Stimulated activated CD8-positive, alpha-beta memory T cell treated with anti-CD3 and anti-CD28 coated beads, Interleukin-4, amount 100 ng/mL, for 4 hours (primary cell): ENCODE measurements around the gene RREB1.

Experiments
- DNase-seq, 2 donors: peaks; one replicate each; pipeline ENCODE4 v3.0.0-alpha.2; 2020; ENCODE audit warnings: low read depth in 2 of 2, low spot score in 1 of 2

The RREB1 gene

GRCh38 chr6:7193122-7193521 lies 85.4 kb downstream of the RREB1 start:
- DNase-seq: no peak

GRCh38 chr6:7194657-7195056 lies 86.9 kb downstream of the RREB1 start:
- DNase-seq: no peak

GRCh38 chr6:7195339-7196018 lies 87.7 kb downstream of the RREB1 start:
- no peak for DNase-seq

GRCh38 chr6:7196019-7196402 lies 88.2 kb downstream of the RREB1 start:
- DNase-seq: no peak

GRCh38 chr6:7196685-7197283 lies 89.0 kb downstream of the RREB1 start:
- no peak for DNase-seq

GRCh38 chr6:7197747-7198146 lies 90.0 kb downstream of the RREB1 start:
- no peak for DNase-seq

- no peak for DNase-seq
Measured at GRCh38 chr6:7198833-7199800, 91.4 kb downstream of the RREB1 start.

- no peak for DNase-seq
Measured at GRCh38 chr6:7200598-7201443, 93.1 kb downstream of the RREB1 start.

- no peak for DNase-seq
Measured at GRCh38 chr6:7201444-7201731, 93.6 kb downstream of the RREB1 start.

- no peak for DNase-seq
Measured at GRCh38 chr6:7201732-7202541, 94.2 kb downstream of the RREB1 start.

GRCh38 chr6:7202950-7203349 lies 95.2 kb downstream of the RREB1 start:
- no peak for DNase-seq

- DNase-seq: no peak
Measured at GRCh38 chr6:7203939-7204338, 96.2 kb downstream of the RREB1 start.

- no peak for DNase-seq
Measured at GRCh38 chr6:7204726-7205125, 97.0 kb downstream of the RREB1 start.

GRCh38 chr6:7207720-7208119 lies 100.0 kb downstream of the RREB1 start:
- DNase-seq: no peak

- no peak for DNase-seq
Measured at GRCh38 chr6:7213416-7213815, 105.7 kb downstream of the RREB1 start.

GRCh38 chr6:7214468-7214867 lies 106.7 kb downstream of the RREB1 start:
- no peak for DNase-seq

GRCh38 chr6:7215131-7215530 lies 107.4 kb downstream of the RREB1 start:
- no peak for DNase-seq

GRCh38 chr6:7215798-7216231 lies 108.1 kb downstream of the RREB1 start:
- no peak for DNase-seq

GRCh38 chr6:7216941-7217621 lies 109.3 kb downstream of the RREB1 start:
- no peak for DNase-seq
